Body of pancreas (tissue), 4 donors: Measurements from ENCODE around the gene GNAS-AS1. TPM values are rescaled to one million over a fixed set of nuclear protein-coding genes. Genes with fewer than 3 reads are reported as not detected.

Experiments
- ATAC-seq: fragments of 150-250 bp; one replicate; pipeline ENCODE4 v1.9.1; 2016
- DNase-seq, 4 donors: peaks; one replicate each; pipeline ENCODE4 v3.0.0-alpha.2; 2019
- H3K27ac ChIP-seq, 4 donors: fragments of 200-600 bp; sonication (generic); 1 replicate in 3 of 4; 2 replicates in 1 of 4; pipeline versions ENCODE4 v1.5.1 to v1.6.1; 2016 to 2019; ENCODE audit warnings: mild to moderate bottlenecking in 1 of 4, mixed read lengths in 1 of 4, moderate library complexity in 1 of 4
- H3K27me3 ChIP-seq, 2 donors: fragments of 200-600 bp; sonication (generic); one replicate each; pipeline ENCODE4 v1.6.0; 2016; ENCODE audit warnings: mild to moderate bottlenecking in 1 of 2
- H3K36me3 ChIP-seq, 2 donors: fragments of 200-600 bp; sonication (generic); replicated peaks in 1 of 2; 2 replicates each; pipeline ENCODE4 v1.5.1; 2016; ENCODE audit warnings: low read depth in 2 of 2; ENCODE audit not compliant: insufficient read depth in 1 of 2
- H3K4me1 ChIP-seq: fragments of 200-600 bp; sonication (generic); one replicate; pipeline ENCODE4 v1.6.0; 2016
- H3K4me3 ChIP-seq, 2 donors: fragments of 200-600 bp; sonication (generic); 1 replicate in 1 of 2; 2 replicates in 1 of 2; pipeline ENCODE4 v1.5.1; 2016 to 2019
- H3K9me3 ChIP-seq, 3 donors: fragments of 200-600 bp; sonication (generic); 1 replicate in 2 of 3; 2 replicates in 1 of 3; pipeline ENCODE4 v1.5.1; 2016
- CTCF ChIP-seq, 7 experiments: fragments of 450-650 bp in 4 of 7; fragments of 200-600 bp in 3 of 7; sonication (generic) in 3 of 7; IDR thresholded peaks; one replicate each; pipeline ENCODE4 v1.5.1; 2016 to 2019; ENCODE audit warnings: antibody characterized with exemption in 7 of 7
- POLR2A ChIP-seq, 3 donors: fragments of 450-650 bp; IDR thresholded peaks; one replicate each; pipeline ENCODE4 v1.6.1; 2016; ENCODE audit warnings: antibody characterized with exemption in 3 of 3, mild to moderate bottlenecking in 2 of 3
- WGBS, 2 donors: methylation state at CpG; one replicate each; pipeline ENCODE4 v1.1.5; 2017; 5-methylcytosine and 5-hydroxymethylcytosine counted together
- intact Hi-C: fragments of 100-400 bp; cut with DNase I; formaldehyde crosslinking; loops from one replicate; pipeline ENCODE4 v1.15.1; 2023
- total RNA-seq, 2 donors: library from RNA; depleted of rRNA; stranded (reverse); fragments of >200 nt; gene quantifications; one replicate each; pipeline ENCODE4 v1.1.0, GENCODE V29; 2016

GNAS-AS1 gene
- total RNA-seq, 2 donors from 2014 or later = 1.0 to 3.0 TPM

- Histone ChIP-seq H3K36me3 (peaks cover 0 to 1% of the 10 kb centered on the region in 2 donors), H3K27me3 (no peaks in the 10 kb centered on the region), H3K4me1 (peaks cover 59% of the 10 kb centered on the region), H3K4me3 (no peak overlapping the region), H3K27ac (peak overlapping the region in 2 of 4 donors; percentile 99), H3K9me3 (no peaks in the 10 kb centered on the region)
- ATAC-seq (no peak), DNase-seq (no peak)
- WGBS, 2 donors = 31 to 33% methylated on average over 5 of the region's 5 CpGs
- intact Hi-C loops = no loop called here
- no peak for TF ChIP-seq CTCF (IDR thresholded peaks at IDR 0.05)
- no peak for TF ChIP-seq POLR2A (IDR thresholded peaks at IDR 0.05)
These were observed 42.8 kb upstream of the GNAS-AS1 start for GRCh38 chr20:58893355-58894120.

- WGBS, 2 donors = 0% methylated on average over 1 of the region's 1 CpG
- Histone ChIP-seq H3K9me3 (no peaks in the 10 kb centered on the region), H3K27me3 (no peaks in the 10 kb centered on the region), H3K27ac (peak overlapping the region in 3 of 4 donors; percentile 97 to 99 (median 99)), H3K4me1 (peaks cover 54% of the 10 kb centered on the region), H3K36me3 (no peaks in the 10 kb centered on the region), H3K4me3 (peak overlapping the region in 1 of 2 donors; percentile 83)
- intact Hi-C loops = no loop called here
- ATAC-seq = no peak
- no peak for TF ChIP-seq POLR2A (IDR thresholded peaks at IDR 0.05)
- TF ChIP-seq CTCF (IDR thresholded peaks at IDR 0.05) = no peak
- DNase-seq = no peak
These were observed 42.2 kb upstream of the GNAS-AS1 start for GRCh38 chr20:58892932-58893224.

- Histone ChIP-seq H3K4me1 (peaks cover 49% of the 10 kb centered on the region), H3K9me3 (no peaks in the 10 kb centered on the region), H3K27me3 (no peaks in the 10 kb centered on the region), H3K36me3 (no peaks in the 10 kb centered on the region), H3K27ac (peak overlapping the region; percentile 91 to 99 (median 98)), H3K4me3 (peak overlapping the region; percentile 83 to 89)
- DNase-seq (peak; percentile 73 to 83 (median 76)), ATAC-seq (peak; percentile 19)
- 0 to 2% methylated on average over 46 to 48 of the region's 49 CpGs for WGBS, 2 donors
- intact Hi-C loops = no loop called here
- TF ChIP-seq POLR2A (IDR thresholded peaks at IDR 0.05) = peak in 2 of 3 donors; percentile 57 to 63
- no peak for TF ChIP-seq CTCF (IDR thresholded peaks at IDR 0.05)
These were observed 41.6 kb upstream of the GNAS-AS1 start for GRCh38 chr20:58892141-58892931.

DNA sequence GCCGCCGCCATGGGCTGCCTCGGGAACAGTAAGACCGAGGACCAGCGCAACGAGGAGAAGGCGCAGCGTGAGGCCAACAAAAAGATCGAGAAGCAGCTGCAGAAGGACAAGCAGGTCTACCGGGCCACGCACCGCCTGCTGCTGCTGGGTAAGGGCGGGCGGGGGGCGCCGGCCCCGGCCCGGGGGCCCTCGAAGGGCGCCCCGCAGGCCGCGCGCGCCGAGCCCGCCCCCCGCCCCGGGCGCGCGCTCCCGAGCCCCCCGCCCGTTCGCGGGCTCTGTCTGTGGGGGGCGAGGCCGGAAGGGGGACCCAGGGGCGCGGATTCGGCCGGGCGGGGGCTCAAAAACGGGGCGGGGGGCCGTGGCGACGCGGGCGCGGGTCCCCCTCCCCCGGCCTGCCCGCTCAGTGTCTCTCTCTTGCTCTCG is 41.0 kb upstream of the GNAS-AS1 start:
- Histone ChIP-seq H3K27me3 (no peaks in the 10 kb centered on the region), H3K9me3 (no peaks in the 10 kb centered on the region), H3K4me3 (peak overlapping the region; percentile 83 to 89), H3K4me1 (peaks cover 43% of the 10 kb centered on the region), H3K36me3 (no peaks in the 10 kb centered on the region), H3K27ac (peak overlapping the region; percentile 91 to 99 (median 98))
- TF ChIP-seq POLR2A (IDR thresholded peaks at IDR 0.05) (no peak), CTCF (IDR thresholded peaks at IDR 0.05) (no peak)
- ATAC-seq = no peak
- intact Hi-C loops = no loop called here
- WGBS, 2 donors = 0 to 1% methylated on average over 3 to 23 of the region's 55 CpGs
- DNase-seq = peak; percentile 48 to 55 (median 52)
